Activated CD4-positive, alpha-beta T cell treated with anti-CD3 and anti-CD28 coated beads, Interleukin-2, amount 50 U/mL, for 48 hours (primary cell): ENCODE data around the gene ARF1.

Experiments
- DNase-seq, 2 experiments: peaks; one replicate each; pipeline ENCODE4 v3.0.0-alpha.2; 2020

ARF1 gene

GRCh38 chr1:228088586-228089498 lies 6.3 kb downstream of the ARF1 start:
- no peak for DNase-seq

GRCh38 chr1:228089519-228090380 lies 7.2 kb downstream of the ARF1 start:
- DNase-seq: no peak

- DNase-seq: no peak
Observed at GRCh38 chr1:228090613-228091081, 8.1 kb downstream of the ARF1 start.

- no peak for DNase-seq
Observed at GRCh38 chr1:228091084-228091483, 8.6 kb downstream of the ARF1 start.

GRCh38 chr1:228092342-228093049 lies 10.0 kb downstream of the ARF1 start:
- no peak for DNase-seq

- no peak for DNase-seq
Observed at GRCh38 chr1:228093050-228093906, 10.8 kb downstream of the ARF1 start.

GRCh38 chr1:228094432-228095016 lies 12.0 kb downstream of the ARF1 start:
- no peak for DNase-seq

- DNase-seq: no peak
Observed at GRCh38 chr1:228095161-228095560, 12.7 kb downstream of the ARF1 start.

- no peak for DNase-seq
Observed at GRCh38 chr1:228095938-228096337, 13.4 kb downstream of the ARF1 start.

- no peak for DNase-seq
Observed at GRCh38 chr1:228096416-228097332, 14.2 kb downstream of the ARF1 start.

GRCh38 chr1:228097333-228098081 lies 15.0 kb downstream of the ARF1 start:
- DNase-seq: no peak

GRCh38 chr1:228098323-228098931 lies 15.9 kb downstream of the ARF1 start:
- peak in 1 of 2 experiments; percentile 2 for DNase-seq

- DNase-seq: peak in 1 of 2 experiments; percentile 4
Observed at GRCh38 chr1:228099331-228099732, 16.8 kb downstream of the ARF1 start.

GRCh38 chr1:228100822-228101613 lies 18.5 kb downstream of the ARF1 start:
- DNase-seq: peak in 1 of 2 experiments; percentile 11

GRCh38 chr1:228101614-228101993 lies 19.1 kb downstream of the ARF1 start:
- peak in 1 of 2 experiments; percentile 18 for DNase-seq

- DNase-seq: peak; percentile 60 to 70
Observed at GRCh38 chr1:228101994-228102790, 19.7 kb downstream of the ARF1 start.
